Activated B cell treated with CpG ODN at 0.5 μM for 24 hours (primary cell): ENCODE data around the gene ASB1. TPM values are rescaled to one million over a fixed set of nuclear protein-coding genes. Genes with fewer than 3 reads are reported as not detected.
"Not testable (repeated sequence)": the region's sequence is repeated elsewhere in the genome, so short reads cannot be mapped to it uniquely, and the experiment has no call there.

Source experiments
- ATAC-seq: fragments of 200-7000 bp; cut with Tn5 transposase; one replicate; pipeline ENCODE4 v1.10.0; 2021; ENCODE audit warnings: low read depth, mild to moderate bottlenecking, moderate library complexity
- CTCF ChIA-PET: fragments of 350-600 bp; sonication (Branson Sonifier 250); formaldehyde crosslinking; loops from one replicate; lab custom pipeline; 2021; ENCODE audit warnings: antibody characterized with exemption; lab: Charles Lee
- POLR2A ChIA-PET: fragments of 350-600 bp; sonication (Branson Sonifier 250); formaldehyde crosslinking; loops from one replicate; lab custom pipeline; 2021; ENCODE audit warnings: antibody characterized with exemption; lab: Charles Lee
- DNase-seq: peaks from one replicate; pipeline ENCODE4 v3.0.0; 2022
- H3K27ac Mint-ChIP-seq: one replicate; pipeline ENCODE4 v1.8.0; 2020; ENCODE audit warnings: mixed read lengths
- H3K27me3 Mint-ChIP-seq: one replicate; pipeline ENCODE4 v1.8.0; 2021; ENCODE audit warnings: mixed read lengths
- H3K36me3 Mint-ChIP-seq: one replicate; pipeline ENCODE4 v1.8.0; 2021; ENCODE audit warnings: low read depth, mixed read lengths
- H3K4me1 Mint-ChIP-seq: one replicate; pipeline ENCODE4 v1.8.0; 2021; ENCODE audit warnings: mixed read lengths
- H3K4me3 Mint-ChIP-seq: one replicate; pipeline ENCODE4 v1.8.0; 2020; ENCODE audit warnings: mild to moderate bottlenecking, mixed read lengths
- H3K9me3 Mint-ChIP-seq: one replicate; pipeline ENCODE4 v1.8.0; 2020; ENCODE audit warnings: mixed read lengths
- CTCF ChIP-seq: fragments of 200-600 bp; IDR thresholded peaks from one replicate; pipeline ENCODE4 v1.8.0; 2022; ENCODE audit warnings: antibody characterized with exemption, mild to moderate bottlenecking
- intact Hi-C: fragments of 100-400 bp; cut with micrococcal nuclease; formaldehyde crosslinking; loops from one replicate; pipeline ENCODE4 v1.15.1; 2024
- total RNA-seq: library from RNA; stranded (reverse); gene quantifications from 2 replicates; pipeline ENCODE4 v1.2.3, GENCODE V29; 2022

ASB1 gene
- total RNA-seq, 1 donor from 2014 or later: 49.8 TPM

GRCh38 chr2:238404406-238405216 lies 22.1 kb upstream of the ASB1 start:
- peaks cover 10% of the 10 kb centered on the region for H3K36me3 Mint-ChIP-seq
- intact Hi-C loops: no loop called here
- no peak overlapping the region for H3K27ac Mint-ChIP-seq
- ChIA-PET CTCF (no interaction called here), POLR2A (no interaction called here)
- no peak for ATAC-seq
- H3K4me3 Mint-ChIP-seq: no peak overlapping the region
- DNase-seq: no peak
- H3K4me1 Mint-ChIP-seq: no peaks in the 10 kb centered on the region
- TF ChIP-seq CTCF: no peak
- H3K9me3 Mint-ChIP-seq: no peaks in the 10 kb centered on the region
- H3K27me3 Mint-ChIP-seq: no peaks in the 10 kb centered on the region

GRCh38 chr2:238405217-238405555 lies 21.5 kb upstream of the ASB1 start:
- H3K4me3 Mint-ChIP-seq, DNase-seq, POLR2A ChIA-PET, ATAC-seq, H3K27me3 Mint-ChIP-seq, H3K36me3 Mint-ChIP-seq, H3K9me3 Mint-ChIP-seq, CTCF ChIA-PET, H3K4me1 Mint-ChIP-seq, intact Hi-C loops, H3K27ac Mint-ChIP-seq: not testable (repeated sequence)

- intact Hi-C loops: no loop called here
Observed at GRCh38 chr2:238406221-238406997, 20.3 kb upstream of the ASB1 start.

GRCh38 chr2:238406998-238407285 lies 19.8 kb upstream of the ASB1 start:
- Mint-ChIP-seq H3K9me3 (no peaks in the 10 kb centered on the region), H3K36me3 (no peaks in the 10 kb centered on the region), H3K4me3 (no peak overlapping the region), H3K27me3 (no peaks in the 10 kb centered on the region), H3K27ac (no peak overlapping the region), H3K4me1 (no peaks in the 10 kb centered on the region)
- TF ChIP-seq CTCF: no peak
- CTCF ChIA-PET: no interaction called here
- ATAC-seq (no peak), DNase-seq (no peak)
- POLR2A ChIA-PET: no interaction called here
- intact Hi-C loops: no loop called here

More at GRCh38 chr2:238406221-238406997, 20.3 kb upstream of the ASB1 start:
- POLR2A ChIA-PET: no interaction called here
- H3K4me1 Mint-ChIP-seq: no peaks in the 10 kb centered on the region
- H3K27me3 Mint-ChIP-seq: no peaks in the 10 kb centered on the region
- peaks cover 3% of the 10 kb centered on the region for H3K36me3 Mint-ChIP-seq
- H3K27ac Mint-ChIP-seq: no peak overlapping the region
- TF ChIP-seq CTCF: no peak
- CTCF ChIA-PET: no interaction called here
- H3K9me3 Mint-ChIP-seq: no peaks in the 10 kb centered on the region
- ATAC-seq: no peak
- H3K4me3 Mint-ChIP-seq: no peak overlapping the region
- no peak for DNase-seq

- DNase-seq (no peak), ATAC-seq (no peak)
- no peak overlapping the region for H3K27ac Mint-ChIP-seq
- TF ChIP-seq CTCF: no peak
- POLR2A ChIA-PET: no interaction called here
- CTCF ChIA-PET: no interaction called here
- H3K9me3 Mint-ChIP-seq: no peaks in the 10 kb centered on the region
- H3K36me3 Mint-ChIP-seq: no peaks in the 10 kb centered on the region
- intact Hi-C loops: no loop called here
- no peak overlapping the region for H3K4me3 Mint-ChIP-seq
- H3K27me3 Mint-ChIP-seq: no peaks in the 10 kb centered on the region
- no peaks in the 10 kb centered on the region for H3K4me1 Mint-ChIP-seq
Observed at GRCh38 chr2:238407566-238407965, 19.2 kb upstream of the ASB1 start.
